ENCODE data around the gene FAM83F.

FAM83F gene

GRCh38 chr22:40084246-40084645, 89.5 kb downstream of the FAM83F start:
- no peak for DNase-seq (ENCODE audit: extremely low read depth, insufficient read length)
- Histone ChIP-seq H3K27me3 (replicated peaks; ENCODE audit: control insufficient read depth, insufficient read depth, low read length) (no peaks in the 10 kb centered on the region), H3K36me3 (ENCODE audit: control insufficient read depth, insufficient read depth, low read length) (no peaks in the 10 kb centered on the region), H3K4me3 (replicated peaks; ENCODE audit: low read depth, low read length) (no peak overlapping the region)
- no peak for TF ChIP-seq CTCF (IDR thresholded peaks at IDR 0.05; ENCODE audit: insufficient read depth, low read length, poor library complexity, severe bottlenecking)

GRCh38 chr22:40088818-40089217, 94.1 kb downstream of the FAM83F start:
- no peaks in the 10 kb centered on the region for H3K36me3 ChIP-seq (ENCODE audit: control insufficient read depth, insufficient read depth, low read length)
- TF ChIP-seq CTCF (IDR thresholded peaks at IDR 0.05; ENCODE audit: insufficient read depth, low read length, poor library complexity, severe bottlenecking), result no peak
- no peak for DNase-seq (ENCODE audit: extremely low read depth, insufficient read length)
- no peaks in the 10 kb centered on the region for H3K27me3 ChIP-seq (replicated peaks; ENCODE audit: control insufficient read depth, insufficient read depth, low read length)
- H3K4me3 ChIP-seq (replicated peaks; ENCODE audit: low read depth, low read length), result no peak overlapping the region
